ENCODE measurements around the gene CEBPG.

The CEBPG gene

DNA sequence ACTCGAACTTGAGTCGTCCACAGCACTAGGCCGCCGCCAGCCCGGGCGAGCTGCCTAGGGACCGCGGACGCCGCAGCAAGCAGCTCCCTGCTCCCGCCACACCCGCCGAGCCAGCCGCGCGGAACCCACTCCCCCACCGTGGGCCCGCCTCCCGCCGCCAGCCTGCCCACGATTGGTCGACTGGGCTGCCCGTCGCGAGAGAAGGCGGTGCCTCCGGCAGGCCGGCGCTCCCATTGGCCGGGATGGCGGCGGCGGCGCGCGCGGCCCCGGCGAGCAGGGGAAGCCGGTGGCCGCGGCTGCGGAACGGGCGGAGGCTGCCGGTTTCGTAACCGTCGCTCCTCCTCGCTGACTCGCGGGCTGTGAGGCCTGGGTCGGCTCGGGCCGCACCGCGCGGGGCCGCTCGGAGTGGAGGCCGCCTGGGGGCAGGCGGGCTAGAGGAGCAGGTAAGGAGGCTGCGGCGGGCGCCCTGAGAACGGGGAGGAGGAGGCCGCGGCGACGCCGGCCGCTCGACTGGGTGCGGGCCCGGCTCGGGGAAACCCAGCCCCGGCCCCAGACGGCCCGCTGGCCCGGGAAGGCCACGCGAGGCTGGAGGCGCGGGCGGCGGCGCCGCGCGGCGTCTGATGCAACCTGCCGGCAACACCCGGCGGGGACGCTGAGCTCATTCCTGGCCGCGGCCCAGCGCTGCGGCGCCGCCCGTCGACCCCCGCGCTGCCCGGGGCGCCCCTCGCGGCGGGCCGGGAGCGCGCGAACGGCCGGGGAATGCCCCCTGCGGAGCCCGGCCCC, at the start of gene CEBPG:
TSS of gene CEBPG (plus strand) at position 257 of the 783 bp plus-strand sequence. CDS start 5,531 bp downstream, outside the sequence.
- Histone ChIP-seq H3K4me1 (ENCODE audit: control insufficient read depth, insufficient read depth, low read length) (peaks cover 17% of the 10 kb centered on the region), H3K27me3 (ENCODE audit: control insufficient read depth in 1 of 2, insufficient read depth in 2 of 2, low read length in 2 of 2) (no peaks in the 10 kb centered on the region), H3K9ac (ENCODE audit: low read length in 2 of 2) (peak within 1 kb of the TSS; percentile 89 to 90)

DNA sequence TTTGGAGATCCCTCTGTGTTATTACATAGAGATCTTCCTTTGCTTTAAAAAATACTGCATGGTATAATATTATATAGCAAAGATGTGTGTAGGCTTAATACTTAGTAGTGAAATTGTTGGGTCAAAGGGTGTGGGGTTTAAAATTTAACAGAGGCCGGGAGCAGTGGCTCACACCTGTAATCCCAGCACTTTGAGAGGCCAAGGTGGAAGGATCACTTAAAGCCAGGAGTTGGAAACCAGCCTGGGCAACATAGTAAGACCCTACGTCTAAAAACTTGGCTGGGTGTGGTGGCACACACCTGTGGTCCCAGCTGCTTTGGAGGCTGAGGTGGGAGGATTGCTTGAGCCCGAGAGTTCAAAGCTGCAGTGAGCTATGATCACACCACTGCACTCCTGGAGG, 48.9 kb upstream of the CEBPG start:
- Histone ChIP-seq H3K4me3 (ENCODE audit: low read length in 2 of 2) (no peak overlapping the region), H3K36me3 (ENCODE audit: control insufficient read depth in 2 of 2, insufficient read depth in 2 of 2, low read length in 2 of 2) (no peaks in the 10 kb centered on the region), H3K4me1 (ENCODE audit: control insufficient read depth, insufficient read depth, low read length) (no peaks in the 10 kb centered on the region), H3K27ac (ENCODE audit: low read length) (no peak overlapping the region), H3K27me3 (ENCODE audit: control insufficient read depth in 1 of 2, insufficient read depth in 2 of 2, low read length in 2 of 2) (no peaks in the 10 kb centered on the region), H3K9ac (ENCODE audit: low read length in 2 of 2) (no peak overlapping the region), H3K9me3 (ENCODE audit: control insufficient read depth in 2 of 2, low read length in 2 of 2) (peaks cover 0 to 12% of the 10 kb centered on the region in 2 donors)

More for the DNA sequence above, at the start of gene CEBPG:
- Histone ChIP-seq H3K27ac (ENCODE audit: low read length) (peak within 1 kb of the TSS; percentile 83), H3K4me3 (ENCODE audit: low read length in 2 of 2) (peak within 1 kb of the TSS; percentile 88 to 97), H3K36me3 (ENCODE audit: control insufficient read depth in 2 of 2, insufficient read depth in 2 of 2, low read length in 2 of 2) (no peaks in the 10 kb centered on the region), H3K9me3 (ENCODE audit: control insufficient read depth in 2 of 2, low read length in 2 of 2) (no peaks in the 10 kb centered on the region)

DNA sequence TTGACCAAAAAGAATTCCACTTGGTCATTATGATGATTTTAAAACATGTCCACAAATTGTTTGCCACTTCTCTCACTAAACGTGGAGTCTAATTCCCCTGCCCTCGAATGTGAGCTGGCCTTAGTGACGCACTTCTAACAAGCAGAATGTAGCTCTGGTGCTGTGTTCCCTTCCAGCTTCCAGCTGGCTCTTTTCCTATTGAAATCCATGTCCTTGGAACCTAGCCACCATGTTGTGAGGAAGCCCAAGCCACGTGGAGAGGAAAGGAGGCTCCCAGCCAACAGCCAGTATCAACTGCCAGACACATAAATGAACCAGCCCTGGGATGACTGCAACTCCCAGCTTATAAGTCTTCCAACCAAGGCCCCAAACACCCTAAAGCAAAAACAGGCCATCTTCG, 47.6 kb upstream of the CEBPG start:
- H3K27me3 ChIP-seq (ENCODE audit: control insufficient read depth in 1 of 2, insufficient read depth in 2 of 2, low read length in 2 of 2), result no peaks in the 10 kb centered on the region
- H3K36me3 ChIP-seq (ENCODE audit: control insufficient read depth in 2 of 2, insufficient read depth in 2 of 2, low read length in 2 of 2), result no peaks in the 10 kb centered on the region
- H3K27ac ChIP-seq (ENCODE audit: low read length), result no peak overlapping the region
- no peaks in the 10 kb centered on the region for H3K4me1 ChIP-seq (ENCODE audit: control insufficient read depth, insufficient read depth, low read length)
- no peak overlapping the region for H3K9ac ChIP-seq (ENCODE audit: low read length in 2 of 2)
- H3K9me3 ChIP-seq (ENCODE audit: control insufficient read depth in 2 of 2, low read length in 2 of 2), result peaks cover 0 to 12% of the 10 kb centered on the region in 2 donors
- no peak overlapping the region for H3K4me3 ChIP-seq (ENCODE audit: low read length in 2 of 2)

DNA sequence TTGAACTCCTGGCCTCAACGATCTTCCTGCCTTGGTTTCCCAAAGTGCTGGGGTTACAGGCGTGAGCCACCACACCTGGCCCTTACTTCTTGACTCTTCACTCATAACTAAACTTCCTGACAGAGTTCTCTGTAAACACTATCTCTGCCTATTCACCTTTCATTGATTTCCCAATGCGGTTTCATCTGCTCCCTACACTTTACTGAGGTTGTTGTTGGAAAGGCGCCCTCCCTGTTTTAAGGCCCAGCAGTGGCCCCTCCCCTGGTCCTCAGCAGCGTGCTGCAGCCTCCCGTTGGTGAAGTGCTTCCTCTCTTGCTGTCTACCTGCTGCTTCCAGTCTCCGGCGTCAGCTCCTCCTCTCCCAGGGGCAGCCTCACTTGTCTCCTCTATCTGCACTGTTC, 44.4 kb upstream of the CEBPG start:
- Histone ChIP-seq H3K36me3 (ENCODE audit: control insufficient read depth in 2 of 2, insufficient read depth in 2 of 2, low read length in 2 of 2) (no peaks in the 10 kb centered on the region), H3K27ac (ENCODE audit: low read length) (no peak overlapping the region), H3K9ac (ENCODE audit: low read length in 2 of 2) (no peak overlapping the region), H3K27me3 (ENCODE audit: control insufficient read depth in 1 of 2, insufficient read depth in 2 of 2, low read length in 2 of 2) (no peaks in the 10 kb centered on the region), H3K4me3 (ENCODE audit: low read length in 2 of 2) (no peak overlapping the region), H3K9me3 (ENCODE audit: control insufficient read depth in 2 of 2, low read length in 2 of 2) (peaks cover 0 to 7% of the 10 kb centered on the region in 2 donors), H3K4me1 (ENCODE audit: control insufficient read depth, insufficient read depth, low read length) (no peaks in the 10 kb centered on the region)

DNA sequence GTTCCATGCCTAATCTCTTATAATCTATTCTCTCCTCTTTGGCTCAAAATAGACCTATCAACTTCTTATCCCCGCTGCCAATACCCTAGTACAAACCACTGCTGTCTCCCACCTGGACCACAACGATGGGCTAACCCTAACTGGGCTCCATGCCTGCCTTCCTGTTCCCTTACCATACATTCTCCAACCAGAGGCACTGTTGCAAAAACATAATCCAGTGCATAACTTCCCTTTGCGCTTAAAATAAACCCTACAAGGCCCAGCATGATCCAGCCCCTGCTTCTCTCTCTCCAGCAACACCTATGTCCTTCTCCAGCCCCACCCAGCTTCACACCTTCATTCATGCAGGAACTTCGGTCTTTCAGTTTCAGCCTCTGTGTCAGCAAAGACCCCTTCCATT, 43.8 kb upstream of the CEBPG start:
- Histone ChIP-seq H3K9me3 (ENCODE audit: control insufficient read depth in 2 of 2, low read length in 2 of 2) (peaks cover 0 to 7% of the 10 kb centered on the region in 2 donors), H3K36me3 (ENCODE audit: control insufficient read depth in 2 of 2, insufficient read depth in 2 of 2, low read length in 2 of 2) (no peaks in the 10 kb centered on the region), H3K27ac (ENCODE audit: low read length) (no peak overlapping the region), H3K9ac (ENCODE audit: low read length in 2 of 2) (no peak overlapping the region), H3K27me3 (ENCODE audit: control insufficient read depth in 1 of 2, insufficient read depth in 2 of 2, low read length in 2 of 2) (no peaks in the 10 kb centered on the region), H3K4me3 (ENCODE audit: low read length in 2 of 2) (no peak overlapping the region), H3K4me1 (ENCODE audit: control insufficient read depth, insufficient read depth, low read length) (no peaks in the 10 kb centered on the region)

DNA sequence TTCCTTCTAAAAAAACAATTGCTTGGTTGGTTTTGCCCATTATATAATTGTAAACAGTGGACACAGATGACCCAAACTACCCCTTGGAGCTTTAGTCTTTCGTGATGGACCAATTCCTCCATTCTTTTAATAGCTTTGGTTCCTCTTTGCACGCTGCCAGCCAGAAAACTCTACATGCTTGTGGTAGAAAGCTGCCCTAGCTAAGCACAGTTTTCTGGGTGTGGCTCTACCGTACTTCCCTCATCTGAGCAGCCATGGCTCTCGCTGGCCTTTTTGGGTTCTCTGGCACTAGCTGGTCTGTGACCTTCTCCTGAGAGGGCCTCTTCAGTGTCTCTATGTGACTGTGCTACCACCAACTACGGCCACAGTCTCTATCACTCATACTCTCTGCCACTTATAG, 41.3 kb upstream of the CEBPG start:
- Histone ChIP-seq H3K9me3 (ENCODE audit: control insufficient read depth in 2 of 2, low read length in 2 of 2) (no peaks in the 10 kb centered on the region), H3K27me3 (ENCODE audit: control insufficient read depth in 1 of 2, insufficient read depth in 2 of 2, low read length in 2 of 2) (no peaks in the 10 kb centered on the region), H3K36me3 (ENCODE audit: control insufficient read depth in 2 of 2, insufficient read depth in 2 of 2, low read length in 2 of 2) (no peaks in the 10 kb centered on the region), H3K27ac (ENCODE audit: low read length) (no peak overlapping the region), H3K4me1 (ENCODE audit: control insufficient read depth, insufficient read depth, low read length) (no peaks in the 10 kb centered on the region), H3K9ac (ENCODE audit: low read length in 2 of 2) (no peak overlapping the region), H3K4me3 (ENCODE audit: low read length in 2 of 2) (no peak overlapping the region)

DNA sequence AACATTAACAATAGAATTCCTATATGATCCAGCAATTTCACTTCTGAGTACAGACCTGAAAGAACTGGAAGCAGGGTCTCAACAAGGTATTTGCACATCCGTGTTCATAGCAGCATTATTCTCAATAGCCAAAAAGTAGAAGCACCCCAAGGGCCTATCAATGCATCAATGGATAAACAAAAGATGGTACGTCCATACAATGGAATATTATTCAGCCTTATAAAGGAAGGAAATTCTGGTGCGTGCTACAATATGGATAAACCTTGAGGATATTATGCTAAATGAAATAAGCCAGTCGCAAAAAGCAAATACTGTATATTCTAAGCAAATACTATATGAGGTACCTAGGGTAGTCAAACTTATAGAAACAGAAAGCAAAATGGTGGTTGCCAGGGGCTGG, 40.4 kb upstream of the CEBPG start:
- no peaks in the 10 kb centered on the region for H3K4me1 ChIP-seq (ENCODE audit: control insufficient read depth, insufficient read depth, low read length)
- no peak overlapping the region for H3K27ac ChIP-seq (ENCODE audit: low read length)
- H3K36me3 ChIP-seq (ENCODE audit: control insufficient read depth in 2 of 2, insufficient read depth in 2 of 2, low read length in 2 of 2), result no peaks in the 10 kb centered on the region
- no peaks in the 10 kb centered on the region for H3K9me3 ChIP-seq (ENCODE audit: control insufficient read depth in 2 of 2, low read length in 2 of 2)
- H3K9ac ChIP-seq (ENCODE audit: low read length in 2 of 2), result no peak overlapping the region
- no peaks in the 10 kb centered on the region for H3K27me3 ChIP-seq (ENCODE audit: control insufficient read depth in 1 of 2, insufficient read depth in 2 of 2, low read length in 2 of 2)
- H3K4me3 ChIP-seq (ENCODE audit: low read length in 2 of 2), result no peak overlapping the region

DNA sequence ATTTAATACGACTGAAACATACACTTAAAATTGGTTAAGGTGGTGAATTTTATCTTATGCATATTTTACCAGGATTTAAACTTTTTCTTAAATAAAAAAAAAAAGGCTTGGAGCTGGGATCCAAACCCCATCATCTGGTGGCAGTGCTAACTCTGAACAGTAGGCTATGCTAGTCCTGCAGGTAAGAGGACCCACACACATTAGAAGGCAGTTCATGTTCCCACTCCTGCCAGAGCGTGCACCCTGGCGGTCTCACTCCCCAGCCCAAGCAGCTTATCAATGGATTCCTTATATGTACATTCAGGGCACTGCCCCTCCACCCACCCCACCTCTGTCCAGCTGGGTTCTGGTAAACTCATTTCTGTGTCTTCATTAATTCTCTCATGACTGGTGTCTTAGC, 39.9 kb upstream of the CEBPG start:
- H3K4me1 ChIP-seq (ENCODE audit: control insufficient read depth, insufficient read depth, low read length), result no peaks in the 10 kb centered on the region
- H3K9ac ChIP-seq (ENCODE audit: low read length in 2 of 2), result no peak overlapping the region
- no peak overlapping the region for H3K27ac ChIP-seq (ENCODE audit: low read length)
- H3K36me3 ChIP-seq (ENCODE audit: control insufficient read depth in 2 of 2, insufficient read depth in 2 of 2, low read length in 2 of 2), result no peaks in the 10 kb centered on the region
- H3K4me3 ChIP-seq (ENCODE audit: low read length in 2 of 2), result no peak overlapping the region
- no peaks in the 10 kb centered on the region for H3K27me3 ChIP-seq (ENCODE audit: control insufficient read depth in 1 of 2, insufficient read depth in 2 of 2, low read length in 2 of 2)
- H3K9me3 ChIP-seq (ENCODE audit: control insufficient read depth in 2 of 2, low read length in 2 of 2), result no peaks in the 10 kb centered on the region

DNA sequence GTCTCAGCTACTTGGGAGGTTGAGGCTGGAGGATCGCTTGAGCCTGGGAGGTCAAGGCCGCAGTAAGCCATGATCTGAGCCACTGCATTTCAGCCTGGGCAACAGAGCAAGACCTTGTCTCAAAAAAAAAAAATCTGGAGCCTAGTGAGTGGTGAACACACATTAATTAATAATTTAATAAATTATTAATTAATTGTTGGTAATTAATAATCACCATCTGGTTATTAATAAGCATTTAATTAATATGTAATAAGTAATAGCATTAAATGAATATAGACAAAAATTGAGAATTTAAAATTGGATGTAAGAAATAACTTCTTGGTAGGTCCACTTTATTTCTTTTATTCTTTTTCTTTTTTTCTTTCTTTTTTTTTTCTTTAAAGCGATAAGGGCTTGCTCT, 39.2 kb upstream of the CEBPG start:
- Histone ChIP-seq H3K9me3 (ENCODE audit: control insufficient read depth in 2 of 2, low read length in 2 of 2) (no peaks in the 10 kb centered on the region), H3K27me3 (ENCODE audit: control insufficient read depth in 1 of 2, insufficient read depth in 2 of 2, low read length in 2 of 2) (no peaks in the 10 kb centered on the region), H3K4me3 (ENCODE audit: low read length in 2 of 2) (no peak overlapping the region), H3K27ac (ENCODE audit: low read length) (no peak overlapping the region), H3K4me1 (ENCODE audit: control insufficient read depth, insufficient read depth, low read length) (no peaks in the 10 kb centered on the region), H3K36me3 (ENCODE audit: control insufficient read depth in 2 of 2, insufficient read depth in 2 of 2, low read length in 2 of 2) (no peaks in the 10 kb centered on the region), H3K9ac (ENCODE audit: low read length in 2 of 2) (no peak overlapping the region)

DNA sequence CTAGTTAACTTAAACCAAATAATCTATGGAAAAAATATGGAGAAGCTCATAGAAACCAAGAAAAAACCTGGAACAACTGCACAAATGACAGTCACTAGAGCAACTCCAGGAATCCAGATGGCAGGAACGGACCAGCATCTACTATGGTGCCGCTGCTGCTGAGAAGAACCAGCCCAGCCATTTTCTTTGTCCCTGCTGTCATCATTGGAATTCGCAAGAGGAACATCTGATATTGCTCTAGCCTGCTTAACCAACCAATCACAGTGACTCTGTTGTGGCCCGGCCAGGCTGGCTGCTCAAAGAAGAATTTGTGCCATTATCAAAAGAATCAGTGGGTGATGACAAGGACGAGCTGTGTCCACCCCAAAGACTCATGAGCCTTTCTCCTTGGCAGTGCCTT, 38.1 kb upstream of the CEBPG start:
- H3K27ac ChIP-seq (ENCODE audit: low read length), result no peak overlapping the region
- no peak overlapping the region for H3K9ac ChIP-seq (ENCODE audit: low read length in 2 of 2)
- no peaks in the 10 kb centered on the region for H3K9me3 ChIP-seq (ENCODE audit: control insufficient read depth in 2 of 2, low read length in 2 of 2)
- no peak overlapping the region for H3K4me3 ChIP-seq (ENCODE audit: low read length in 2 of 2)
- no peaks in the 10 kb centered on the region for H3K36me3 ChIP-seq (ENCODE audit: control insufficient read depth in 2 of 2, insufficient read depth in 2 of 2, low read length in 2 of 2)
- H3K4me1 ChIP-seq (ENCODE audit: control insufficient read depth, insufficient read depth, low read length), result no peaks in the 10 kb centered on the region
- no peaks in the 10 kb centered on the region for H3K27me3 ChIP-seq (ENCODE audit: control insufficient read depth in 1 of 2, insufficient read depth in 2 of 2, low read length in 2 of 2)

All from stomach smooth muscle (tissue), 2 donors.